Calu3 (cell line): ENCODE results near the gene CSMD2. TPM values are rescaled to one million over a fixed set of nuclear protein-coding genes. Genes with fewer than 3 reads are reported as not detected.

Experiments
- BruUV-seq: library from RNA; stranded (reverse); fragments of 400-500 nt; replicated peaks from 2 replicates; lab custom pipeline; 2021; lab: Mats Ljungman, UMichigan
- CTCF ChIA-PET: fragments of 300-600 bp; sonication (Branson Sonifier 250); formaldehyde crosslinking; loops from one replicate; lab custom pipeline; 2022; ENCODE audit warnings: antibody characterized with exemption; lab: Charles Lee
- DNase-seq: peaks from one replicate; pipeline ENCODE4 v3.0.0; 2022
- H3K27ac Mint-ChIP-seq: one replicate; pipeline ENCODE4 v1.8.0; 2022; ENCODE audit warnings: mixed read lengths; ENCODE audit not compliant: unreplicated experiment
- H3K27me3 Mint-ChIP-seq: one replicate; pipeline ENCODE4 v1.8.0; 2022; ENCODE audit warnings: mixed read lengths; ENCODE audit not compliant: unreplicated experiment
- H3K36me3 Mint-ChIP-seq: one replicate; pipeline ENCODE4 v1.8.0; 2022; ENCODE audit warnings: mild to moderate bottlenecking, moderate library complexity, mixed read lengths; ENCODE audit not compliant: insufficient read depth, unreplicated experiment
- H3K4me1 Mint-ChIP-seq: one replicate; pipeline ENCODE4 v1.8.0; 2022; ENCODE audit warnings: mild to moderate bottlenecking, low read depth, mixed read lengths; ENCODE audit not compliant: unreplicated experiment
- H3K4me3 Mint-ChIP-seq: one replicate; pipeline ENCODE4 v1.8.0; 2022; ENCODE audit warnings: mild to moderate bottlenecking, low read depth, moderate library complexity, mixed read lengths; ENCODE audit not compliant: unreplicated experiment
- H3K9me3 Mint-ChIP-seq: one replicate; pipeline ENCODE4 v1.8.0; 2022; ENCODE audit warnings: low read depth, mixed read lengths; ENCODE audit not compliant: unreplicated experiment
- CTCF ChIP-seq: fragments of 200-600 bp; IDR thresholded peaks from one replicate; pipeline ENCODE4 v1.8.0; 2022; ENCODE audit warnings: antibody characterized with exemption; ENCODE audit not compliant: unreplicated experiment
- intact Hi-C: fragments of 100-400 bp; cut with micrococcal nuclease; formaldehyde crosslinking; loops from one replicate; pipeline ENCODE4 v1.10.0; 2022; ENCODE audit not compliant: unreplicated experiment
- total RNA-seq: library from RNA; stranded (reverse); gene quantifications from 2 replicates; pipeline ENCODE4 v1.2.3, GENCODE V29; 2022

CSMD2 gene
- total RNA-seq, 1 experiment from 2014 or later = not detected

- CTCF ChIA-PET = interaction anchor here (1.2 to 1.5 kb wide), 3 partner anchors 8 to 28 kb away, joined by 3 to 4 read pairs (median 3); no protein-coding TSS in a partner anchor
- peaks cover 84% of the 10 kb centered on the region for H3K27me3 Mint-ChIP-seq
- H3K36me3 Mint-ChIP-seq = no peaks in the 10 kb centered on the region
- intact Hi-C loops = loop anchor here (5.0 kb wide), 1 partner anchor 1108 kb away; no protein-coding TSS in a partner anchor
- no TSS peak for BruUV-seq
- no peak overlapping the region for H3K27ac Mint-ChIP-seq
- no peak overlapping the region for H3K4me3 Mint-ChIP-seq
- peaks cover 2% of the 10 kb centered on the region for H3K9me3 Mint-ChIP-seq
- no peak for DNase-seq
- TF ChIP-seq CTCF = no peak
- H3K4me1 Mint-ChIP-seq = no peaks in the 10 kb centered on the region
These were observed 530.9 kb downstream of the CSMD2 start for GRCh38 chr1:33634143-33634542.

DNA sequence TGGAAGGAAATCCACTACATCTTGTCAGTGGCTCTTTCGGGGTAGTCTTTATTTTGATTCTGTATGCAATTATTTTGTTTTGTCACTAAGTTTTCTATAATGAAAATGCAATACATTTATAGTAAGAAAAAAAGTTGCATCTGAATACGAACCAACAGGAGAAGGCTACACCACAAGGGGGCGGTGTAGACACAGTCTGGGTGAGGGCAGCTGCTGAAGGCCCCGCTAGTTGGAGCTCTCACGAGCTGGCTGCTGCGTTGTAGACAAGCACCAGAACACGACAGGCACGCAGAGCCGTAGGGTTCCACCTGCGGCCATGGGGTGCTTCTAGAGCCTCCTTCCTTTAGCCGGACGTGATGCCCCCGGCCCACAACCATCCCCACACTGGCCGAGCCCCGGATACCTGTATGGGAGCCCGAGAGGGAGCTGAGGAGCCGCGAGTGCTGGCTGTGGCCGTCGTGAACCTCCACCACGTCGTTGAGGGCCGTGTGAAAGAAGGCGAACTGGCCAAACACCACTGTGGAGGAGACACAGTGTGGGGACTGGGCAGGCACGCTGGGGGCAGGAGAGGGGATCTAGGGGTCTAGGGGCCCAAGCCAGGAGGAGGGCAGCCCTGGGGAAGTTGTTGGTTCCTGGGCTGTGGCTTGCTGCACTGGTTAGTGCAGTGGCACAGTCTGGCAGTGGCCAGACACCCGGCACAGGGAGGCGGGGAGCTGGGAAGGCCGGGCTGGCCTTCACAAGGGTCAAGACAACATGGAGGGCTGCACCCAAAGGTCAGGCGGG is 531.8 kb downstream of the CSMD2 start:
- intact Hi-C loops = loop anchor here (1.0 to 5.0 kb wide), 3 partner anchors 530 to 1109 kb away; no protein-coding TSS in a partner anchor
- Mint-ChIP-seq H3K4me3 (peak overlapping the region; percentile 38), H3K36me3 (no peaks in the 10 kb centered on the region), H3K27ac (no peak overlapping the region), H3K4me1 (no peaks in the 10 kb centered on the region), H3K9me3 (peaks cover 2% of the 10 kb centered on the region), H3K27me3 (peaks cover 84% of the 10 kb centered on the region)
- peak; percentile 92 for TF ChIP-seq CTCF
- peak; percentile 93 for DNase-seq
- no TSS peak for BruUV-seq
- CTCF ChIA-PET = interaction anchor here (0.5 to 1.5 kb wide), 10 partner anchors 9 to 964 kb away, joined by 3 to 11 read pairs (median 4); partner anchors contain the start of gene ZSCAN20

- TF ChIP-seq CTCF = no peak
- BruUV-seq = no TSS peak
- intact Hi-C loops = loop anchor here (5.0 kb wide), 1 partner anchor 1112 kb away; no protein-coding TSS in a partner anchor
These were observed 534.3 kb downstream of the CSMD2 start for GRCh38 chr1:33630686-33631085.

GRCh38 chr1:33626801-33627200 is 538.2 kb downstream of the CSMD2 start:
- no peak for DNase-seq
- BruUV-seq = no TSS peak
- intact Hi-C loops = no loop called here
- CTCF ChIA-PET = interaction anchor here (0.6 kb wide), 1 partner anchor 86 kb away, joined by 3 read pairs; no protein-coding TSS in a partner anchor
- H3K27me3 Mint-ChIP-seq = peaks cover 72% of the 10 kb centered on the region
- no peak overlapping the region for H3K4me3 Mint-ChIP-seq
- H3K4me1 Mint-ChIP-seq = no peaks in the 10 kb centered on the region
- no peaks in the 10 kb centered on the region for H3K9me3 Mint-ChIP-seq
- no peaks in the 10 kb centered on the region for H3K36me3 Mint-ChIP-seq
- TF ChIP-seq CTCF = no peak
- H3K27ac Mint-ChIP-seq = no peak overlapping the region

More at GRCh38 chr1:33630686-33631085, 534.3 kb downstream of the CSMD2 start:
- peaks cover 81% of the 10 kb centered on the region for H3K27me3 Mint-ChIP-seq
- no peak for DNase-seq
- H3K9me3 Mint-ChIP-seq = peaks cover 2% of the 10 kb centered on the region
- no peak overlapping the region for H3K4me3 Mint-ChIP-seq
- CTCF ChIA-PET = no interaction called here
- H3K4me1 Mint-ChIP-seq = no peaks in the 10 kb centered on the region
- no peaks in the 10 kb centered on the region for H3K36me3 Mint-ChIP-seq
- no peak overlapping the region for H3K27ac Mint-ChIP-seq
